ENCODE results near the gene STAB2.

DNA sequence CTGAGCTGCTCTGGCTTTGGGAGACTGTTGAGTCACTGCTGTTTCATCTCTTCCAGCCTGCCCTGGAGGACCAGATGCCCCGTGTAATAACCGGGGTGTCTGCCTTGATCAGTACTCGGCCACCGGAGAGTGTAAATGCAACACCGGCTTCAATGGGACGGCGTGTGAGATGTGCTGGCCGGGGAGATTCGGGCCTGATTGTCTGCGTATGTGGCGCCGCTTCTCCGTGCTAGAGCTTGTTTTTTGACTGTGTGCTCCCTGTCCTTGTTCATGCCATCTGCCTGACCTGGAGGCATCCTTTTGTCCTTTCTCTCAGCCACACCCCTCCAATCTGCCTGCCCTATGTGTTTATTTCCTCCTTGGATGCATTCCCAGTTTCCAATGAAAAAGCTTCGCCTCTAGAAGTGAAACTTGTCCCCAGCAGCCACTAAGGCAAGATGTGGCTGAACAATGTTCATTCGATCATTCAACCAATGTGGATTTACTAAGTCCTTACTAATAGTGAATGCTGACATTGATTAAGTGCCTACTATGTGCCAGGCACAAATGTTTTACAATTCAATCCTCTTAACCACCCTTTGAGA is 155.4 kb downstream of the STAB2 start:
- TF ChIP-seq, protein P1, sequence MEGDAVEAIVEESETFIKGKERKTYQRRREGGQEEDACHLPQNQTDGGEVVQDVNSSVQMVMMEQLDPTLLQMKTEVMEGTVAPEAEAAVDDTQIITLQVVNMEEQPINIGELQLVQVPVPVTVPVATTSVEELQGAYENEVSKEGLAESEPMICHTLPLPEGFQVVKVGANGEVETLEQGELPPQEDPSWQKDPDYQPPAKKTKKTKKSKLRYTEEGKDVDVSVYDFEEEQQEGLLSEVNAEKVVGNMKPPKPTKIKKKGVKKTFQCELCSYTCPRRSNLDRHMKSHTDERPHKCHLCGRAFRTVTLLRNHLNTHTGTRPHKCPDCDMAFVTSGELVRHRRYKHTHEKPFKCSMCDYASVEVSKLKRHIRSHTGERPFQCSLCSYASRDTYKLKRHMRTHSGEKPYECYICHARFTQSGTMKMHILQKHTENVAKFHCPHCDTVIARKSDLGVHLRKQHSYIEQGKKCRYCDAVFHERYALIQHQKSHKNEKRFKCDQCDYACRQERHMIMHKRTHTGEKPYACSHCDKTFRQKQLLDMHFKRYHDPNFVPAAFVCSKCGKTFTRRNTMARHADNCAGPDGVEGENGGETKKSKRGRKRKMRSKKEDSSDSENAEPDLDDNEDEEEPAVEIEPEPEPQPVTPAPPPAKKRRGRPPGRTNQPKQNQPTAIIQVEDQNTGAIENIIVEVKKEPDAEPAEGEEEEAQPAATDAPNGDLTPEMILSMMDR (IDR thresholded peaks at IDR 0.05) = no peak
- TF ChIP-seq ZFX (IDR thresholded peaks at IDR 0.05; ENCODE audit: borderline replicate concordance) = no peak
